IMR-90 (cell line): ENCODE measurements around the gene PLXNA4. TPM values are rescaled to one million over a fixed set of nuclear protein-coding genes. Genes with fewer than 3 reads are reported as not detected.

Source experiments
- ATAC-seq: fragments of 200-7000 bp; cut with Tn5 transposase; 2 replicates; pipeline ENCODE4 v1.9.1; 2020; ENCODE audit warnings: low read depth, mild to moderate bottlenecking, moderate library complexity
- BruUV-seq: library from RNA; stranded (reverse); fragments of 400-500 nt; replicated peaks from 2 replicates; lab custom pipeline; 2021; lab: Mats Ljungman, UMichigan
- CTCF ChIA-PET: fragments of 300-600 bp; formaldehyde crosslinking; extraction: SDS; loops from one replicate; lab custom pipeline; 2021; ENCODE audit warnings: antibody characterized with exemption; lab: Yijun Ruan, JAX
- POLR2A ChIA-PET: fragments of 300-600 bp; sonication (Branson Sonifier 250); formaldehyde crosslinking; loops from one replicate; lab custom pipeline; 2022; ENCODE audit warnings: antibody characterized with exemption; ENCODE audit not compliant: unreplicated experiment; lab: Charles Lee
- DNase-seq: peaks from one replicate; pipeline ENCODE4 v3.0.0; 2013
- H2AFZ ChIP-seq: replicated peaks from 2 replicates; pipeline ENCODE3; 2013; ENCODE audit warnings: low read length, mild to moderate bottlenecking; ENCODE audit not compliant: poor library complexity
- H2AK5ac ChIP-seq: 2 replicates; pipeline ENCODE4 v1.6.1; 2013; ENCODE audit warnings: low read depth, low read length, inconsistent platforms
- H2AK9ac ChIP-seq: replicated peaks from 2 replicates; pipeline ENCODE3; 2013; ENCODE audit warnings: mild to moderate bottlenecking, low read depth, low read length, moderate library complexity; ENCODE audit not compliant: poor library complexity
- H2BK120ac ChIP-seq: 2 replicates; pipeline ENCODE4 v1.6.1; 2013; ENCODE audit warnings: low read depth, low read length, inconsistent platforms
- H2BK15ac ChIP-seq: 3 replicates; pipeline ENCODE4 v1.6.1; 2013; ENCODE audit warnings: low read depth, low read length, inconsistent platforms
- H2BK20ac ChIP-seq: 2 replicates; pipeline ENCODE4 v1.6.1; 2013; ENCODE audit warnings: low read depth, mild to moderate bottlenecking, inconsistent platforms, low read length, moderate library complexity
- H2BK5ac ChIP-seq: 2 replicates; pipeline ENCODE4 v1.6.1; 2013; ENCODE audit warnings: mild to moderate bottlenecking, low read depth, low read length, inconsistent platforms; ENCODE audit not compliant: poor library complexity, severe bottlenecking
- H3K14ac ChIP-seq: replicated peaks from 2 replicates; pipeline ENCODE4 v1.6.1; 2013; ENCODE audit warnings: low read depth, low read length, inconsistent platforms
- H3K18ac ChIP-seq: 2 replicates; pipeline ENCODE4 v1.6.1; 2013; ENCODE audit warnings: low read depth, low read length, control low read depth
- H3K23ac ChIP-seq: 2 replicates; pipeline ENCODE4 v1.6.1; 2013; ENCODE audit warnings: low read depth, low read length, inconsistent platforms
- H3K27ac ChIP-seq: 2 replicates; pipeline ENCODE4 v1.5.1; 2013; ENCODE audit warnings: mild to moderate bottlenecking, control low read depth, low read length; ENCODE audit not compliant: insufficient read depth
- H3K27me3 ChIP-seq: 2 replicates; pipeline ENCODE4 v1.6.1; 2013; ENCODE audit warnings: low read length; ENCODE audit not compliant: control insufficient read depth, insufficient read depth
- H3K36me3 ChIP-seq: 2 replicates; pipeline ENCODE4 v1.6.1; 2013; ENCODE audit warnings: low read length, mixed read lengths; ENCODE audit not compliant: control insufficient read depth, insufficient read depth
- H3K4ac ChIP-seq: 2 replicates; pipeline ENCODE4 v1.6.1; 2013; ENCODE audit warnings: low read depth, low read length, inconsistent platforms
- H3K4me1 ChIP-seq: 2 replicates; pipeline ENCODE4 v1.6.1; 2013; ENCODE audit warnings: low read length, mixed read lengths; ENCODE audit not compliant: control insufficient read depth, insufficient read depth
- H3K4me2 ChIP-seq: 2 replicates; pipeline ENCODE4 v1.6.1; 2013; ENCODE audit warnings: low read depth, mild to moderate bottlenecking, control low read depth, low read length, moderate library complexity
- H3K4me3 ChIP-seq: 2 replicates; pipeline ENCODE4 v1.5.1; 2013; ENCODE audit warnings: low read depth, mild to moderate bottlenecking, control low read depth, low read length, moderate library complexity; ENCODE audit not compliant: insufficient read depth
- H3K56ac ChIP-seq: 2 replicates; pipeline ENCODE4 v1.6.1; 2013; ENCODE audit warnings: low read length, inconsistent platforms; ENCODE audit not compliant: insufficient read depth; ENCODE audit errors: extremely low read depth
- H3K79me1 ChIP-seq, 2 experiments: 2 replicates each; pipeline ENCODE4 v1.6.1; 2013; ENCODE audit warnings: low read length in 2 of 2, inconsistent platforms in 1 of 2, low read depth in 1 of 2
- H3K9ac ChIP-seq: 2 replicates; pipeline ENCODE4 v1.6.1; 2013; ENCODE audit warnings: low read depth, low read length, control low read depth
- H3K9me1 ChIP-seq: 2 replicates; pipeline ENCODE4 v1.6.1; 2013; ENCODE audit warnings: low read length, inconsistent platforms; ENCODE audit not compliant: insufficient read depth
- H3K9me3 ChIP-seq: 2 replicates; pipeline ENCODE4 v1.6.1; 2013; ENCODE audit warnings: low read length; ENCODE audit not compliant: control insufficient read depth, insufficient read depth
- H4K20me1 ChIP-seq: 2 replicates; pipeline ENCODE4 v1.6.1; 2013; ENCODE audit warnings: low read length, inconsistent platforms; ENCODE audit not compliant: insufficient read depth
- H4K5ac ChIP-seq: 2 replicates; pipeline ENCODE4 v1.6.1; 2013; ENCODE audit warnings: mild to moderate bottlenecking, low read depth, low read length, control low read depth
- H4K8ac ChIP-seq, 2 experiments: 2 replicates each; pipeline ENCODE4 v1.6.1; 2013; ENCODE audit warnings: low read depth in 2 of 2, low read length in 2 of 2, control low read depth in 1 of 2, inconsistent platforms in 1 of 2
- H4K91ac ChIP-seq: 2 replicates; pipeline ENCODE4 v1.6.1; 2013; ENCODE audit warnings: low read depth, low read length, inconsistent platforms; ENCODE audit not compliant: insufficient read depth
- BHLHE40 ChIP-seq: fragments of 150-350 bp; IDR thresholded peaks from 2 replicates; pipeline ENCODE4 v1.6.1; 2016; ENCODE audit warnings: mild to moderate bottlenecking, low read depth, low read length
- WGBS, 2 experiments: methylation state at CpG; one replicate each; pipeline versions ENCODE4 v1.1.5 to v1.1.7; 2013; ENCODE audit warnings: missing lambda C conversion rate in 2 of 2; ENCODE audit not compliant: insufficient read length in 1 of 2; ENCODE audit errors: extremely low coverage in 2 of 2; 5-methylcytosine and 5-hydroxymethylcytosine counted together
- dilution Hi-C: fragments of 300-500 bp; cut with HindIII; formaldehyde crosslinking; loops from one replicate; pipeline ENCODE4 v1.14.3; 2018; ENCODE audit warnings: low sequenced_read_pairs; ENCODE audit not compliant: unreplicated experiment
- in situ Hi-C: fragments of 300-500 bp; cut with MboI; formaldehyde crosslinking; loops from 3 replicates; pipeline ENCODE4 v1.14.3; 2019; ENCODE audit warnings: low sequenced_read_pairs, inconsistent platforms, mixed read lengths
- intact Hi-C: fragments of 100-400 bp; cut with micrococcal nuclease; formaldehyde crosslinking; loops from 2 replicates; pipeline ENCODE4 v1.10.0; 2022
- polyA plus RNA-seq, 3 experiments: library from polyadenylated mRNA; depleted of rRNA; stranded (reverse); fragments of >200 nt; gene quantifications; 2 replicates each; pipeline ENCODE4 v1.2.3, GENCODE V29; 2012; ENCODE audit warnings: low replicate concordance in 1 of 3
- total RNA-seq: library from RNA; depleted of rRNA; stranded (reverse); fragments of >200 nt; gene quantifications from 2 replicates; pipeline ENCODE4 v1.2.3, GENCODE V29; 2012

Gene PLXNA4
- total and polyA plus RNA-seq, 2 of the 4 experiments (the other 2 are of a cell fraction) = under 0.01 TPM

GRCh38 chr7:132361146-132361545, 215.1 kb downstream of the PLXNA4 start:
- Histone ChIP-seq H3K18ac (no peak overlapping the region), H3K9me1 (no peaks in the 10 kb centered on the region), H2AFZ (no peak overlapping the region), H3K36me3 (no peaks in the 10 kb centered on the region), H2BK5ac (no peak overlapping the region), H4K91ac (no peak overlapping the region), H3K9me3 (no peaks in the 10 kb centered on the region), H3K4me2 (no peak overlapping the region), H3K27me3 (no peaks in the 10 kb centered on the region), H3K79me1 (no peaks in the 10 kb centered on the region), H3K9ac (no peak overlapping the region), H3K56ac (no peak overlapping the region), H3K4ac (no peak overlapping the region), H2BK120ac (no peak overlapping the region), H3K27ac (no peak overlapping the region), H2AK9ac (no peak overlapping the region), H3K23ac (no peak overlapping the region), H2AK5ac (no peak overlapping the region), H4K20me1 (no peaks in the 10 kb centered on the region), H2BK20ac (no peak overlapping the region), H3K4me3 (no peak overlapping the region), H4K8ac (no peak overlapping the region), H4K5ac (no peak overlapping the region), H3K4me1 (no peaks in the 10 kb centered on the region), H3K14ac (no peak overlapping the region), H2BK15ac (no peak overlapping the region)
- WGBS, 2 experiments = 56% methylated on average over 1 of the region's 5 CpGs; no CpG with 5 or more reads in 1 of the 2 experiments
- no peak for TF ChIP-seq BHLHE40
- BruUV-seq = no TSS peak
- intact Hi-C loops (no loop called here), in situ Hi-C loops (no loop called here), dilution Hi-C loops (no loop called here)
- ATAC-seq = no peak
- CTCF ChIA-PET = no interaction called here
- POLR2A ChIA-PET = no interaction called here
- DNase-seq = no peak
